ENCODE measurements around the gene LIPC. TPM values are rescaled to one million over a fixed set of nuclear protein-coding genes. Genes with fewer than 3 reads are reported as not detected.

The LIPC gene
- total and polyA plus RNA-seq, 10 donors = 0.47 to 2.5 (median 1.0) TPM

- DNase-seq = no peak
Observed at GRCh38 chr15:58438956-58439355, 7.2 kb downstream of the LIPC start.

GRCh38 chr15:58440158-58440910 is 8.5 kb downstream of the LIPC start:
- H3K36me3 ChIP-seq = no peaks in the 10 kb centered on the region
- TF ChIP-seq CTCF (IDR thresholded peaks at IDR 0.05 in 8 of 11, conservative IDR thresholded peaks at IDR 0.05 in 3 of 11) = no peak
- no peak for TF ChIP-seq POLR2A (IDR thresholded peaks at IDR 0.05)
- TF ChIP-seq POLR2AphosphoS5 (IDR thresholded peaks at IDR 0.05) = peak in 1 of 3 donors; percentile 54
- 70 to 84% (median 77%) methylated on average over 7 of the region's 7 CpGs for WGBS, 5 donors
- H3K9me3 ChIP-seq = no peaks in the 10 kb centered on the region
- H3K27me3 ChIP-seq (replicated peaks in 1 of 7) = no peaks in the 10 kb centered on the region
- H3K4me3 ChIP-seq = no peak overlapping the region
- peak overlapping the region; percentile 20 to 79 (median 74) for H3K27ac ChIP-seq
- DNase-seq = no peak
- intact Hi-C loops (cut with DNase I; ENCODE audit: low total_unique reads) = no loop called here
- peaks cover 0 to 45% (median 14%) of the 10 kb centered on the region in 6 donors for H3K4me1 ChIP-seq

More at GRCh38 chr15:58438956-58439355, 7.2 kb downstream of the LIPC start:
- Histone ChIP-seq H3K27ac (peak overlapping the region in 3 of 8 donors; percentile 73 to 77 (median 77)), H3K4me3 (no peak overlapping the region), H3K4me1 (peaks cover 0 to 47% (median 16%) of the 10 kb centered on the region in 6 donors), H3K27me3 (replicated peaks in 1 of 7) (no peaks in the 10 kb centered on the region), H3K36me3 (no peaks in the 10 kb centered on the region), H3K9me3 (no peaks in the 10 kb centered on the region)
- WGBS, 5 donors = 66 to 78% (median 71%) methylated on average over 7 of the region's 7 CpGs
- TF ChIP-seq CTCF (IDR thresholded peaks at IDR 0.05 in 8 of 11, conservative IDR thresholded peaks at IDR 0.05 in 3 of 11) (peak in 4 of 11 experiments; percentile 37 to 43 (median 40)), POLR2A (IDR thresholded peaks at IDR 0.05) (no peak)
- intact Hi-C loops (cut with DNase I; ENCODE audit: low total_unique reads) = no loop called here

DNA sequence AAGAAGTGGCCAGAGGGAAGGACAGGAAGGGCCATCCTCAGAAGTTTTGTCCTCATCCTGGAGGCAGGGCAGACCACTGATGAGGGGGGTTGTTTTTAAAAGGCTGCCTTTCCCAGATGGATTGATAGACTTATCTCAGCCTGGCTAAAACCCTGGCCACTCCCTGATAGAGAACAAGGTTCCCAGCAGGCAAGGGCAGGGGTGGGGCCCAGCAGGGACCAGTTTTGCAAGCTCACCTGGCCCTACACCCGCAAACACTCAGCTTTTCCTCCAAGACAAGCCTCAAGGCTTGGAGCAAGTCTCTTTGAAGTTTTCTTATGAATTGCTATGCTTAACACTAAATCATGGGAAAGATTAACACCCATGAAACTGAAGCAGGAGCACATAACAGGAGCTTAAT is 9.1 kb downstream of the LIPC start:
- H3K4me3 ChIP-seq = no peak overlapping the region
- intact Hi-C loops (cut with DNase I; ENCODE audit: low total_unique reads) = no loop called here
- peak overlapping the region in 7 of 8 donors; percentile 52 to 79 (median 75) for H3K27ac ChIP-seq
- no peaks in the 10 kb centered on the region for H3K36me3 ChIP-seq
- DNase-seq = no peak
- TF ChIP-seq CTCF (IDR thresholded peaks at IDR 0.05 in 8 of 11, conservative IDR thresholded peaks at IDR 0.05 in 3 of 11) (no peak), POLR2AphosphoS5 (IDR thresholded peaks at IDR 0.05) (no peak), POLR2A (IDR thresholded peaks at IDR 0.05) (no peak)
- WGBS, 5 donors = 79 to 100% (median 96%) methylated on average over 1 of the region's 1 CpG
- H3K27me3 ChIP-seq (replicated peaks in 1 of 7) = no peaks in the 10 kb centered on the region
- peaks cover 0 to 45% (median 14%) of the 10 kb centered on the region in 6 donors for H3K4me1 ChIP-seq
- no peaks in the 10 kb centered on the region for H3K9me3 ChIP-seq

GRCh38 chr15:58441376-58442070 is 9.7 kb downstream of the LIPC start:
- peaks cover 0 to 45% (median 14%) of the 10 kb centered on the region in 6 donors for H3K4me1 ChIP-seq
- no peak for DNase-seq
- H3K4me3 ChIP-seq = no peak overlapping the region
- no peaks in the 10 kb centered on the region for H3K9me3 ChIP-seq
- H3K27ac ChIP-seq = peak overlapping the region in 7 of 8 donors; percentile 52 to 79 (median 75)
- no peaks in the 10 kb centered on the region for H3K27me3 ChIP-seq (replicated peaks in 1 of 7)
- intact Hi-C loops (cut with DNase I; ENCODE audit: low total_unique reads) = no loop called here
- WGBS, 5 donors = 85 to 93% (median 90%) methylated on average over 9 of the region's 9 CpGs
- no peaks in the 10 kb centered on the region for H3K36me3 ChIP-seq
- TF ChIP-seq POLR2AphosphoS5 (IDR thresholded peaks at IDR 0.05) (no peak), CTCF (IDR thresholded peaks at IDR 0.05 in 8 of 11, conservative IDR thresholded peaks at IDR 0.05 in 3 of 11) (no peak), POLR2A (IDR thresholded peaks at IDR 0.05) (no peak)

All from spleen (tissue), 11 donors.